Measurements from ENCODE around the gene OSBP. TPM values are rescaled to one million over a fixed set of nuclear protein-coding genes. Genes with fewer than 3 reads are reported as not detected.

Gene OSBP
- total and polyA plus RNA-seq, 5 donors from 2014 or later = 23.9 to 50.9 (median 28.5) TPM

- Mint-ChIP-seq H3K4me3 (no peak overlapping the region), H3K4me1 (no peaks in the 10 kb centered on the region), H3K9me3 (peaks cover 0 to 2% (median 0%) of the 10 kb centered on the region in 7 donors), H3K27me3 (no peaks in the 10 kb centered on the region), H3K36me3 (peaks cover 41% of the 10 kb centered on the region), H3K27ac (peak overlapping the region in 1 of 3 donors; percentile 5)
- no peaks in the 10 kb centered on the region for H3K27me3 ChIP-seq (ENCODE audit: control insufficient read depth, insufficient read depth, low read length)
- no peak for DNase-seq
- no peaks in the 10 kb centered on the region for H3K4me1 ChIP-seq (ENCODE audit: control insufficient read depth, insufficient read depth, low read length, poor library complexity, severe bottlenecking)
- ATAC-seq (ENCODE audit: low read depth in 2 of 2) = no peak
- H3K4me3 ChIP-seq (ENCODE audit: low read depth, low read length) = no peak overlapping the region
- H3K9me3 ChIP-seq (ENCODE audit: control insufficient read depth in 2 of 2, low read length in 2 of 2) = no peaks in the 10 kb centered on the region
- H3K27ac ChIP-seq (ENCODE audit: insufficient read depth, low read length, poor library complexity, severe bottlenecking) = no peak overlapping the region
- H3K36me3 ChIP-seq (ENCODE audit: control insufficient read depth, insufficient read depth, low read length) = peaks cover 49% of the 10 kb centered on the region
Observed at GRCh38 chr11:59574467-59574866, 41.1 kb downstream of the OSBP start.

- H3K27ac Mint-ChIP-seq = no peak overlapping the region
- H3K4me1 Mint-ChIP-seq = no peaks in the 10 kb centered on the region
Observed at GRCh38 chr11:59573216-59573615, 42.4 kb downstream of the OSBP start.

GRCh38 chr11:59572091-59572490 is 43.5 kb downstream of the OSBP start:
- H3K27me3 Mint-ChIP-seq = no peaks in the 10 kb centered on the region
- Histone ChIP-seq H3K27ac (ENCODE audit: insufficient read depth, low read length, poor library complexity, severe bottlenecking) (no peak overlapping the region), H3K4me3 (ENCODE audit: low read depth, low read length) (no peak overlapping the region), H3K36me3 (ENCODE audit: control insufficient read depth, insufficient read depth, low read length) (peaks cover 27% of the 10 kb centered on the region), H3K4me1 (ENCODE audit: control insufficient read depth, insufficient read depth, low read length, poor library complexity, severe bottlenecking) (no peaks in the 10 kb centered on the region), H3K9me3 (ENCODE audit: control insufficient read depth in 2 of 2, low read length in 2 of 2) (no peaks in the 10 kb centered on the region), H3K27me3 (ENCODE audit: control insufficient read depth, insufficient read depth, low read length) (no peaks in the 10 kb centered on the region)
- peaks cover 0 to 2% (median 0%) of the 10 kb centered on the region in 7 donors for H3K9me3 Mint-ChIP-seq
- no peak overlapping the region for H3K27ac Mint-ChIP-seq
- no peak for DNase-seq
- ATAC-seq (ENCODE audit: low read depth in 2 of 2) = no peak
- peaks cover 25% of the 10 kb centered on the region for H3K36me3 Mint-ChIP-seq
- no peaks in the 10 kb centered on the region for H3K4me1 Mint-ChIP-seq
- no peak overlapping the region for H3K4me3 Mint-ChIP-seq

More at GRCh38 chr11:59573216-59573615, 42.4 kb downstream of the OSBP start:
- H3K27me3 ChIP-seq (ENCODE audit: control insufficient read depth, insufficient read depth, low read length) = no peaks in the 10 kb centered on the region
- H3K4me3 Mint-ChIP-seq = no peak overlapping the region
- no peaks in the 10 kb centered on the region for H3K4me1 ChIP-seq (ENCODE audit: control insufficient read depth, insufficient read depth, low read length, poor library complexity, severe bottlenecking)
- no peak overlapping the region for H3K4me3 ChIP-seq (ENCODE audit: low read depth, low read length)
- no peaks in the 10 kb centered on the region for H3K27me3 Mint-ChIP-seq
- DNase-seq (no peak), ATAC-seq (ENCODE audit: low read depth in 2 of 2) (no peak)
- no peak overlapping the region for H3K27ac ChIP-seq (ENCODE audit: insufficient read depth, low read length, poor library complexity, severe bottlenecking)
- peaks cover 39% of the 10 kb centered on the region for H3K36me3 ChIP-seq (ENCODE audit: control insufficient read depth, insufficient read depth, low read length)
- H3K9me3 ChIP-seq (ENCODE audit: control insufficient read depth in 2 of 2, low read length in 2 of 2) = no peaks in the 10 kb centered on the region
- peaks cover 0 to 2% (median 0%) of the 10 kb centered on the region in 7 donors for H3K9me3 Mint-ChIP-seq
- H3K36me3 Mint-ChIP-seq = peaks cover 32% of the 10 kb centered on the region

- peaks cover 20% of the 10 kb centered on the region for H3K4me1 ChIP-seq (ENCODE audit: control insufficient read depth, insufficient read depth, low read length, poor library complexity, severe bottlenecking)
- Mint-ChIP-seq H3K4me1 (peaks cover 14 to 53% (median 27%) of the 10 kb centered on the region in 4 donors), H3K4me3 (peak overlapping the region; percentile 55 to 99 (median 67)), H3K9me3 (peaks cover 0 to 7% (median 0%) of the 10 kb centered on the region in 7 donors), H3K36me3 (peaks cover 3% of the 10 kb centered on the region), H3K27ac (peak overlapping the region; percentile 20 to 57 (median 38)), H3K27me3 (peaks cover 44% of the 10 kb centered on the region)
- no peak overlapping the region for H3K27ac ChIP-seq (ENCODE audit: insufficient read depth, low read length, poor library complexity, severe bottlenecking)
- H3K36me3 ChIP-seq (ENCODE audit: control insufficient read depth, insufficient read depth, low read length) = no peaks in the 10 kb centered on the region
- H3K27me3 ChIP-seq (ENCODE audit: control insufficient read depth, insufficient read depth, low read length) = peaks cover 3% of the 10 kb centered on the region
- DNase-seq (no peak), ATAC-seq (ENCODE audit: low read depth in 2 of 2) (no peak)
- no peak overlapping the region for H3K4me3 ChIP-seq (ENCODE audit: low read depth, low read length)
- H3K9me3 ChIP-seq (ENCODE audit: control insufficient read depth in 2 of 2, low read length in 2 of 2) = no peaks in the 10 kb centered on the region
Observed at GRCh38 chr11:59562292-59562691, 53.3 kb downstream of the OSBP start.

- Mint-ChIP-seq H3K4me3 (peak overlapping the region; percentile 94 to 99 (median 97)), H3K36me3 (peaks cover 3% of the 10 kb centered on the region), H3K9me3 (peaks cover 0 to 7% (median 0%) of the 10 kb centered on the region in 7 donors), H3K4me1 (peaks cover 24 to 58% (median 36%) of the 10 kb centered on the region in 4 donors), H3K27me3 (peaks cover 50% of the 10 kb centered on the region), H3K27ac (peak overlapping the region; percentile 93 to 99 (median 97))
- ATAC-seq (ENCODE audit: low read depth in 2 of 2) = peak; percentile 69 to 71
- peak overlapping the region; percentile 94 for H3K4me3 ChIP-seq (ENCODE audit: low read depth, low read length)
- H3K27me3 ChIP-seq (ENCODE audit: control insufficient read depth, insufficient read depth, low read length) = peaks cover 6% of the 10 kb centered on the region
- peak; percentile 69 to 86 (median 76) for DNase-seq
- H3K27ac ChIP-seq (ENCODE audit: insufficient read depth, low read length, poor library complexity, severe bottlenecking) = peak overlapping the region; percentile 61
- H3K4me1 ChIP-seq (ENCODE audit: control insufficient read depth, insufficient read depth, low read length, poor library complexity, severe bottlenecking) = peaks cover 26% of the 10 kb centered on the region
- no peaks in the 10 kb centered on the region for H3K9me3 ChIP-seq (ENCODE audit: control insufficient read depth in 2 of 2, low read length in 2 of 2)
- no peaks in the 10 kb centered on the region for H3K36me3 ChIP-seq (ENCODE audit: control insufficient read depth, insufficient read depth, low read length)
Observed at GRCh38 chr11:59560702-59561473, 54.7 kb downstream of the OSBP start.

- H3K27me3 ChIP-seq (ENCODE audit: control insufficient read depth, insufficient read depth, low read length) = peaks cover 6% of the 10 kb centered on the region
- no peaks in the 10 kb centered on the region for H3K9me3 ChIP-seq (ENCODE audit: control insufficient read depth in 2 of 2, low read length in 2 of 2)
- Mint-ChIP-seq H3K4me1 (peaks cover 26 to 60% (median 40%) of the 10 kb centered on the region in 4 donors), H3K9me3 (peaks cover 0 to 6% (median 0%) of the 10 kb centered on the region in 7 donors), H3K27ac (peak overlapping the region; percentile 93 to 99 (median 97)), H3K36me3 (peaks cover 3% of the 10 kb centered on the region), H3K4me3 (peak overlapping the region; percentile 94 to 99 (median 97)), H3K27me3 (peaks cover 54% of the 10 kb centered on the region)
- H3K4me3 ChIP-seq (ENCODE audit: low read depth, low read length) = peak overlapping the region; percentile 94
- ATAC-seq (ENCODE audit: low read depth in 2 of 2) (peak; percentile 48 to 50), DNase-seq (peak; percentile 67 to 82 (median 80))
- peaks cover 23% of the 10 kb centered on the region for H3K4me1 ChIP-seq (ENCODE audit: control insufficient read depth, insufficient read depth, low read length, poor library complexity, severe bottlenecking)
- no peaks in the 10 kb centered on the region for H3K36me3 ChIP-seq (ENCODE audit: control insufficient read depth, insufficient read depth, low read length)
- no peak overlapping the region for H3K27ac ChIP-seq (ENCODE audit: insufficient read depth, low read length, poor library complexity, severe bottlenecking)
Observed at GRCh38 chr11:59560290-59560701, 55.3 kb downstream of the OSBP start.

GRCh38 chr11:59559886-59560285 is 55.7 kb downstream of the OSBP start:
- no peak for DNase-seq
- H3K36me3 Mint-ChIP-seq = peaks cover 3% of the 10 kb centered on the region
- H3K27me3 Mint-ChIP-seq = peaks cover 54% of the 10 kb centered on the region
- Histone ChIP-seq H3K4me3 (ENCODE audit: low read depth, low read length) (peak overlapping the region; percentile 94), H3K9me3 (ENCODE audit: control insufficient read depth in 2 of 2, low read length in 2 of 2) (no peaks in the 10 kb centered on the region), H3K27ac (ENCODE audit: insufficient read depth, low read length, poor library complexity, severe bottlenecking) (no peak overlapping the region), H3K4me1 (ENCODE audit: control insufficient read depth, insufficient read depth, low read length, poor library complexity, severe bottlenecking) (peaks cover 23% of the 10 kb centered on the region), H3K36me3 (ENCODE audit: control insufficient read depth, insufficient read depth, low read length) (no peaks in the 10 kb centered on the region), H3K27me3 (ENCODE audit: control insufficient read depth, insufficient read depth, low read length) (peaks cover 6% of the 10 kb centered on the region)
- peaks cover 0 to 6% (median 0%) of the 10 kb centered on the region in 7 donors for H3K9me3 Mint-ChIP-seq
- H3K4me1 Mint-ChIP-seq = peaks cover 26 to 59% (median 40%) of the 10 kb centered on the region in 4 donors
- no peak for ATAC-seq (ENCODE audit: low read depth in 2 of 2)
- H3K27ac Mint-ChIP-seq = peak overlapping the region; percentile 93 to 99 (median 97)
- peak overlapping the region; percentile 94 to 99 (median 97) for H3K4me3 Mint-ChIP-seq
